Ovary (tissue), 9 donors: Measurements from ENCODE around the gene NUDT5. TPM values are rescaled to one million over a fixed set of nuclear protein-coding genes. Genes with fewer than 3 reads are reported as not detected.

Source experiments
- DNase-seq, 5 donors: peaks; one replicate each; pipeline ENCODE4 v3.0.0-alpha.2; 2019 to 2020
- H3K27ac ChIP-seq, 2 donors: fragments of 200-600 bp; one replicate each; pipeline versions ENCODE4 v1.5.1 to v1.8.0; 2019 to 2022
- H3K27me3 ChIP-seq: fragments of 200-600 bp; one replicate; pipeline ENCODE4 v1.8.0; 2022
- H3K36me3 ChIP-seq: fragments of 200-600 bp; sonication (generic); one replicate; pipeline ENCODE4 v1.5.1; 2019
- H3K4me1 ChIP-seq: one replicate; pipeline ENCODE4 v1.8.1; 2013; ENCODE audit warnings: mild to moderate bottlenecking, moderate library complexity; ENCODE audit not compliant: insufficient read depth
- H3K4me3 ChIP-seq: fragments of 200-600 bp; sonication (generic); one replicate; pipeline ENCODE4 v1.5.1; 2017
- H3K9me3 ChIP-seq, 2 donors: fragments of 200-600 bp in 1 of 2; sonication (generic) in 1 of 2; one replicate each; pipeline versions ENCODE4 v1.5.1 to v1.8.1; 2013 to 2019; ENCODE audit warnings: mild to moderate bottlenecking in 1 of 2, moderate library complexity in 1 of 2
- CTCF ChIP-seq, 3 donors: fragments of 450-650 bp in 2 of 3; fragments of 200-600 bp in 1 of 3; IDR thresholded peaks; one replicate each; pipeline versions ENCODE4 v1.5.1 to v1.8.0; 2016 to 2022; ENCODE audit warnings: antibody characterized with exemption in 3 of 3, mild to moderate bottlenecking in 1 of 3
- EP300 ChIP-seq: sonication (generic); formaldehyde crosslinking; IDR thresholded peaks from one replicate; pipeline ENCODE4 v1.6.1; 2017; ENCODE audit warnings: antibody characterized with exemption
- POLR2A ChIP-seq: fragments of 450-650 bp; IDR thresholded peaks from one replicate; pipeline ENCODE4 v1.6.1; 2017; ENCODE audit warnings: antibody characterized with exemption, mild to moderate bottlenecking, moderate library complexity
- WGBS, 3 donors: extraction: QIAGEN DNeasy Blood & Tissue Kit in 1 of 3; methylation state at CpG; one replicate each; pipeline versions ENCODE4 v1.1.5 to v1.1.7; 2013 to 2017; 5-methylcytosine and 5-hydroxymethylcytosine counted together
- intact Hi-C, 4 donors: fragments of 100-400 bp; cut with DNase I; formaldehyde crosslinking; loops; one replicate each; pipeline versions ENCODE4 v1.11.0 to v1.15.1; 2022 to 2023
- polyA plus RNA-seq, 2 donors: library from polyadenylated mRNA; stranded (reverse); fragments of 200-250 nt in 1 of 2; fragments of 350-450 nt in 1 of 2; fragmentation: Illumina TruSeq in 1 of 2; extraction: RNeasy Lipid Tissue Mini Kit (QIAGEN cat#74804) in 1 of 2; gene quantifications; one replicate each; pipeline ENCODE4 v1.2.3, GENCODE V29; 2013 to 2014
- total RNA-seq, 7 donors: library from RNA; depleted of rRNA in 2 of 7; stranded (reverse); fragments of >200 nt in 2 of 7; fragmentation: NEBNext Ultra II Directional in 3 of 7; extraction: Animal tissue kit (Norgen Biotek cat#: 25700) in 3 of 7; gene quantifications; one replicate each; pipeline versions ENCODE4 v1.1.0 to v1.2.4, GENCODE V29; 2016 to 2023
- donor health status: DM: no; HTN: no; CAD: no; lungs with moderate emphysema.
- donor health status: DM: no; HTN: no; CAD: no.
- donor health status: Bipolar disorder and iron deficiency.
- donor health status: DM: yes; HTN: yes; CAD: no.
- donor health status: DM: no; HTN: no; CAD: no.
- donor health status: DM: yes; HTN: yes; CAD: no.

Gene NUDT5
- total and polyA plus RNA-seq, 9 donors: 15.8 to 56.5 (median 24.7) TPM

- Histone ChIP-seq H3K4me3 (no peak overlapping the region), H3K27me3 (no peaks in the 10 kb centered on the region), H3K36me3 (no peaks in the 10 kb centered on the region), H3K9me3 (no peaks in the 10 kb centered on the region), H3K27ac (no peak overlapping the region), H3K4me1 (no peaks in the 10 kb centered on the region)
- DNase-seq: no peak
- intact Hi-C loops: no loop called here
- TF ChIP-seq CTCF (IDR thresholded peaks at IDR 0.05): no peak
- no peak for TF ChIP-seq POLR2A
- TF ChIP-seq EP300: no peak
- WGBS, 3 donors: 94 to 95% (median 95%) methylated on average over 5 of the region's 5 CpGs
These were observed 35.0 kb downstream of the NUDT5 start for GRCh38 chr10:12160664-12161063.

GRCh38 chr10:12158111-12158510 is 37.6 kb downstream of the NUDT5 start:
- Histone ChIP-seq H3K4me3 (no peak overlapping the region), H3K36me3 (no peaks in the 10 kb centered on the region), H3K4me1 (no peaks in the 10 kb centered on the region), H3K27ac (no peak overlapping the region), H3K9me3 (no peaks in the 10 kb centered on the region), H3K27me3 (no peaks in the 10 kb centered on the region)
- intact Hi-C loops: no loop called here
- no peak for DNase-seq
- WGBS, 3 donors: 93 to 96% (median 95%) methylated on average over 3 of the region's 3 CpGs
- TF ChIP-seq EP300 (no peak), CTCF (IDR thresholded peaks at IDR 0.05) (no peak), POLR2A (no peak)

DNA sequence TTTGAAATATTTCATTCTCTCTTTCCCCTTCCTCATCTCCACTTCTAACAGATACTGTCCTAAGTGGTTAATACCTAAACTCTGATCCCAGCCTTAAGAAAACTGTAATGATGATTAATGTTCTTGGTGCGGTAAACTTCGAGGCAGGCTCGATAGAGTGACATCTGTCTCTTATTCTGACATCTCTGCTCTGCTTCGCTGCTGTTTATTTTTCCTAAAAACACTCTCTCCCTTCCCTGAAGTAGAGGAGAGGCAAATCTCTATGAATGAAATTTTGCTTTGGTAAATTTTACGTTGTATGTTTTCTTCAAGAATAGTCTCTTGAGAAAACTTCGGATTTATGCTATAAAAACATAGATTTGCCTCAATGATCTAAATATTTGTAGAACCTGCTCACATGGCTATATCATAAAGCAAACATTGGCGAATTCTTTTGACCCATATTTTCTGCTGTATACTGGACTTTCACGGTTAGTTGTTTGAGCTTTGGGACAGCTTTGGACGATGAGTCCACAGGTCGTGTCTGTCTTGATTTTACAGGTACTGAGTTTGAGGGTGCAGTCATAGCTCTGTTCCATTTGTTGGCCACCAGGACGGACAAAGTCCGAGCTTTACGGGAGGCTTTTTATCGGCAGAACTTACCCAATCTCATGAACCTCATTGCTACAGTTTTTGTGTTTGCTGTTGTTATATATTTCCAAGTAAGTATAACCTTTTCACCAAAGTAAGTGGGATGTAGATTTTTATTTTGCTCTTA is 39.1 kb downstream of the NUDT5 start:
- intact Hi-C loops: no loop called here
- no peaks in the 10 kb centered on the region for H3K36me3 ChIP-seq

DNA sequence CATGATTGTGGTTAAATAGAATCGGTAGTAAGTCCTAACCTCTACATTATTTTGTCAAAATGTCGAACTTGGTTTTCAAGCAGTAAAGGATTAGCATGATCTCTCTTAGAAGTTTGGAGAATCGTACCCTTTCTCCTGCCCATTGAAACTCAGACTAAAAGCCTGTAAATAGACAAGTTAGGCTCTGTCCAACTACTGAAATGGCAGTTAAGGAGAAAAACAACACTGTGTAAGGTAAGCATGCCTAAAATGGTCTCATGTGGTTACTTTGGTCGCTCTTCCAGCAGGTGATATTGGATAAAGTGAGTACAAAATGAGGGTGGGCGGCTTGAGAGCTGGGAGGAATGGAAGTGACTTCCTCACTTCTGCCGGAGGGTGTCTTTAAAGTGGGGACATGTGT is 41.2 kb downstream of the NUDT5 start:
- WGBS, 3 donors: 88 to 90% (median 89%) methylated on average over 6 of the region's 6 CpGs
- no peak overlapping the region for H3K27ac ChIP-seq
- no peak overlapping the region for H3K4me3 ChIP-seq
- H3K4me1 ChIP-seq: no peaks in the 10 kb centered on the region
- no peaks in the 10 kb centered on the region for H3K9me3 ChIP-seq
- intact Hi-C loops: no loop called here
- H3K36me3 ChIP-seq: no peaks in the 10 kb centered on the region
- TF ChIP-seq CTCF (IDR thresholded peaks at IDR 0.05): no peak
- TF ChIP-seq EP300: no peak
- TF ChIP-seq POLR2A: no peak
- DNase-seq: no peak
- H3K27me3 ChIP-seq: no peaks in the 10 kb centered on the region

More for the DNA sequence above, 39.1 kb downstream of the NUDT5 start:
- H3K27ac ChIP-seq: no peak overlapping the region
- TF ChIP-seq POLR2A (no peak), EP300 (no peak), CTCF (IDR thresholded peaks at IDR 0.05) (no peak)
- 89 to 93% (median 90%) methylated on average over 14 of the region's 14 CpGs for WGBS, 3 donors
- DNase-seq: no peak
- H3K4me1 ChIP-seq: no peaks in the 10 kb centered on the region
- no peaks in the 10 kb centered on the region for H3K27me3 ChIP-seq
- H3K9me3 ChIP-seq: no peaks in the 10 kb centered on the region
- H3K4me3 ChIP-seq: no peak overlapping the region
